SK-N-SH (cell line): ENCODE data around the gene ERH. TPM values are rescaled to one million over a fixed set of nuclear protein-coding genes. Genes with fewer than 3 reads are reported as not detected.

Experiments used
- CTCF ChIA-PET: fragments of 300-600, 350-600 bp; formaldehyde crosslinking; extraction: SDS; loops from one replicate; lab custom pipeline; 2021; lab: Yijun Ruan, JAX
- POLR2A ChIA-PET: fragments of 350-600 bp; sonication (Branson Sonifier 250); formaldehyde crosslinking; extraction: SDS; loops from one replicate; lab custom pipeline; 2020; ENCODE audit warnings: antibody characterized with exemption, inconsistent platforms; lab: Yijun Ruan, JAX
- DNase-seq: peaks from one replicate; pipeline ENCODE4 v3.0.0; 2012
- H2AFZ ChIP-seq: fragments of 200-600 bp; sonication (generic); 2 replicates; pipeline ENCODE4 v1.8.1; 2016; ENCODE audit warnings: antibody characterized with exemption, mild to moderate bottlenecking, low read depth
- H3F3A ChIP-seq: fragments of 200-600 bp; sonication (generic); replicated peaks from 2 replicates; pipeline ENCODE3; 2016; ENCODE audit warnings: antibody characterized with exemption, mild to moderate bottlenecking; ENCODE audit not compliant: insufficient read depth
- H3K27ac ChIP-seq, 2 experiments: fragments of 200-500 bp in 1 of 2; fragments of 200-600 bp in 1 of 2; sonication (Bioruptor generic) in 1 of 2; sonication (generic), shearing (Covaris generic) in 1 of 2; 2 replicates each; pipeline versions ENCODE4 v1.5.1 to v1.6.1; 2014 to 2016; ENCODE audit warnings: low read depth in 2 of 2, inconsistent platforms in 1 of 2, low read length in 1 of 2, mild to moderate bottlenecking in 1 of 2, mixed read lengths in 1 of 2
- H3K27me3 ChIP-seq: fragments of 200-600 bp; sonication (generic), shearing (Covaris generic); 2 replicates; pipeline ENCODE4 v1.6.1; 2016; ENCODE audit warnings: mixed run types; ENCODE audit not compliant: insufficient read depth
- H3K36me3 ChIP-seq, 2 experiments: fragments of 200-500 bp in 1 of 2; fragments of 200-600 bp in 1 of 2; sonication (Bioruptor generic) in 1 of 2; sonication (generic) in 1 of 2; replicated peaks in 1 of 2; 2 replicates each; pipeline versions ENCODE3 to v1.5.1; 2014 to 2016; ENCODE audit warnings: low read length in 1 of 2, mild to moderate bottlenecking in 1 of 2; ENCODE audit not compliant: insufficient read depth in 2 of 2, control insufficient read depth in 1 of 2
- H3K4me1 ChIP-seq, 2 experiments: fragments of 200-500 bp in 1 of 2; fragments of 200-600 bp in 1 of 2; sonication (Bioruptor generic) in 1 of 2; sonication (generic), shearing (Covaris generic) in 1 of 2; 2 replicates each; pipeline versions ENCODE4 v1.5.1 to v1.6.1; 2014 to 2016; ENCODE audit warnings: low read depth in 1 of 2, low read length in 1 of 2, mixed run types in 1 of 2; ENCODE audit not compliant: insufficient read depth in 2 of 2, control insufficient read depth in 1 of 2
- H3K4me2 ChIP-seq: fragments of 200-600 bp; sonication (generic), shearing (Covaris generic); 2 replicates; pipeline ENCODE4 v1.6.1; 2017; ENCODE audit warnings: mixed run types
- H3K4me3 ChIP-seq, 2 experiments: fragments of 200-500 bp in 1 of 2; fragments of 200-600 bp in 1 of 2; sonication (Bioruptor generic) in 1 of 2; sonication (generic), shearing (Covaris generic) in 1 of 2; 2 replicates each; pipeline versions ENCODE4 v1.5.1 to v1.8.1; 2014 to 2016; ENCODE audit warnings: low read depth in 2 of 2, inconsistent platforms in 1 of 2, low read length in 1 of 2, mild to moderate bottlenecking in 1 of 2, mixed read lengths in 1 of 2, moderate library complexity in 1 of 2
- H3K79me2 ChIP-seq: fragments of 200-600 bp; sonication (generic); 2 replicates; pipeline ENCODE4 v1.8.1; 2017; ENCODE audit warnings: mild to moderate bottlenecking; ENCODE audit not compliant: insufficient read depth
- H3K9ac ChIP-seq: fragments of 200-600 bp; sonication (generic); 2 replicates; pipeline ENCODE4 v1.6.1; 2017; ENCODE audit warnings: mixed run types
- H3K9me2 ChIP-seq: fragments of 200-600 bp; sonication (generic); 2 replicates; pipeline ENCODE4 v1.6.1; 2017; ENCODE audit warnings: mixed run types
- H3K9me3 ChIP-seq: fragments of 200-600 bp; sonication (generic); 2 replicates; pipeline ENCODE4 v1.6.1; 2017; ENCODE audit warnings: mixed run types, mild to moderate bottlenecking, moderate library complexity
- H4K20me1 ChIP-seq: fragments of 200-600 bp; sonication (generic); 2 replicates; pipeline ENCODE4 v1.6.1; 2017; ENCODE audit warnings: mild to moderate bottlenecking, mixed run types; ENCODE audit not compliant: insufficient read depth
- ELF1 ChIP-seq: IDR thresholded peaks from 2 replicates; pipeline ENCODE4 v1.4.0; 2012
- EZH2phosphoT487 ChIP-seq: fragments of 200-600 bp; sonication (generic); IDR thresholded peaks from 2 replicates; pipeline ENCODE4 v1.6.1; 2017; ENCODE audit warnings: low read depth, mixed run types, mild to moderate bottlenecking, antibody characterized with exemption, moderate library complexity, borderline replicate concordance
- FOSL2 ChIP-seq: IDR thresholded peaks from 2 replicates; pipeline ENCODE4 v1.4.0; 2012; ENCODE audit warnings: low read depth, mild to moderate bottlenecking, moderate library complexity, borderline replicate concordance
- FOXJ3 ChIP-seq: sonication (generic); formaldehyde crosslinking; IDR thresholded peaks from 2 replicates; pipeline ENCODE4 v1.5.1; 2020; ENCODE audit warnings: mild to moderate bottlenecking, missing genetic modification reagents
- GABPA ChIP-seq: IDR thresholded peaks from 2 replicates; pipeline ENCODE4 v1.4.0; 2012; ENCODE audit warnings: low read depth, mild to moderate bottlenecking
- GATA2 ChIP-seq: sonication (generic); formaldehyde crosslinking; IDR thresholded peaks from 2 replicates; pipeline ENCODE4 v1.5.0; 2020; ENCODE audit warnings: mild to moderate bottlenecking, missing genetic modification reagents
- JUND ChIP-seq: IDR thresholded peaks from 2 replicates; pipeline ENCODE4 v1.4.0; 2012
- NRF1 ChIP-seq: IDR thresholded peaks from 2 replicates; pipeline ENCODE4 v1.6.1; 2012; ENCODE audit warnings: low read depth, mild to moderate bottlenecking, low read length
- RAD21 ChIP-seq: IDR thresholded peaks from 2 replicates; pipeline ENCODE4 v1.6.1; 2012; ENCODE audit warnings: mild to moderate bottlenecking, low read length
- RCOR1 ChIP-seq: fragments of 150-350 bp; IDR thresholded peaks from 2 replicates; pipeline ENCODE4 v1.6.1; 2017; ENCODE audit warnings: antibody characterized with exemption, low read length
- SIN3A ChIP-seq: IDR thresholded peaks from 2 replicates; pipeline ENCODE4 v1.6.1; 2012; ENCODE audit warnings: low read depth, mild to moderate bottlenecking, low read length, moderate library complexity, borderline replicate concordance
- SMC3 ChIP-seq: IDR thresholded peaks from 2 replicates; pipeline ENCODE4 v1.6.1; 2012; ENCODE audit warnings: low read depth, low read length, improper control_type of control experiment
- TAF1 ChIP-seq: IDR thresholded peaks from 2 replicates; pipeline ENCODE4 v1.6.1; 2012; ENCODE audit warnings: low read depth, mild to moderate bottlenecking, low read length, moderate library complexity, borderline replicate concordance
- TCF12 ChIP-seq: IDR thresholded peaks from 2 replicates; pipeline ENCODE4 v1.4.0; 2012
- TEAD4 ChIP-seq: IDR thresholded peaks from 2 replicates; pipeline ENCODE4 v1.4.0; 2012; ENCODE audit warnings: mild to moderate bottlenecking, borderline replicate concordance; ENCODE audit not compliant: insufficient read depth
- YY1 ChIP-seq: IDR thresholded peaks from 2 replicates; pipeline ENCODE4 v1.4.0; 2012; ENCODE audit warnings: low read depth, mild to moderate bottlenecking
- WGBS: methylation state at CpG from one replicate; pipeline ENCODE4 v1.1.6; 2017; ENCODE audit warnings: low lambda C conversion rate; 5-methylcytosine and 5-hydroxymethylcytosine counted together
- polyA plus RNA-seq, 3 experiments: library from polyadenylated mRNA; depleted of rRNA; stranded (reverse); fragments of >200 nt; gene quantifications; 2 replicates each; pipeline ENCODE4 v1.2.3, GENCODE V29; 2012
- TF ChIP-seq, protein P1 (sequence below): fragments of 150-350 bp; IDR thresholded peaks from 2 replicates; pipeline ENCODE4 v1.6.1; 2016; ENCODE audit warnings: mild to moderate bottlenecking, low read depth, low read length
- TF ChIP-seq, protein P2 (sequence below): IDR thresholded peaks from 2 replicates; pipeline ENCODE4 v1.4.0; 2012; ENCODE audit warnings: low read depth, borderline replicate concordance
- TF ChIP-seq, protein P3 (sequence below): IDR thresholded peaks from 2 replicates; pipeline ENCODE4 v1.6.1; 2012; ENCODE audit warnings: mild to moderate bottlenecking, low read depth, low read length, moderate library complexity
- TF ChIP-seq, protein P4 (sequence below): fragments of 150-350 bp; IDR thresholded peaks from 2 replicates; pipeline ENCODE4 v1.6.1; 2017; ENCODE audit warnings: antibody characterized with exemption, low read length, low read depth, borderline replicate concordance

Gene ERH
- polyA plus RNA-seq, 1 of the 3 experiments (the other 2 are of a cell fraction) = 186 TPM

DNA sequence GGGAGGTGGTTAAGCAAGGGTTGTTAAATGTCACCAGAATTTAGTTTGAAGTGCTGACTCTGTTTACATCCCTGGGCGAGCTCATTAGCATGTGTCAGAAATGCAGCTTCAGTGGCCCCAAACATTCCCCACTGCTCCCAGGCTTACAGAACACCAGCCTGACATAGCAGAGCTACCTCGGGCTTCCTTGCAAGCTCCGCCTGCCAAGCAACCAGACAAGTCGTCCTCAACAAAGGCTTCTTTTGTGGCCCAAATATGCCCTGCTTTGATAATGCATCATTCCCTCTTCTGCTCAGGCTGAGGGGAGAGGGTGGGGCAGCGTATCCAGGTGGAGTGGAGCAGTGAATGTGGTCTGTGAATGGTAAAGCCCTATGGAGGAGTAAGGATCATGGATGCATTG, 28.0 kb downstream of the ERH start:
- TF ChIP-seq YY1 = no peak
- TF ChIP-seq, protein P1, sequence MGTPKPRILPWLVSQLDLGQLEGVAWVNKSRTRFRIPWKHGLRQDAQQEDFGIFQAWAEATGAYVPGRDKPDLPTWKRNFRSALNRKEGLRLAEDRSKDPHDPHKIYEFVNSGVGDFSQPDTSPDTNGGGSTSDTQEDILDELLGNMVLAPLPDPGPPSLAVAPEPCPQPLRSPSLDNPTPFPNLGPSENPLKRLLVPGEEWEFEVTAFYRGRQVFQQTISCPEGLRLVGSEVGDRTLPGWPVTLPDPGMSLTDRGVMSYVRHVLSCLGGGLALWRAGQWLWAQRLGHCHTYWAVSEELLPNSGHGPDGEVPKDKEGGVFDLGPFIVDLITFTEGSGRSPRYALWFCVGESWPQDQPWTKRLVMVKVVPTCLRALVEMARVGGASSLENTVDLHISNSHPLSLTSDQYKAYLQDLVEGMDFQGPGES = no peak
- TF ChIP-seq NRF1 = no peak
- no peak for TF ChIP-seq JUND
- TF ChIP-seq RCOR1 = no peak
- no peak for TF ChIP-seq GABPA
- TF ChIP-seq SMC3 = no peak
- no peak for TF ChIP-seq FOXJ3 (CRISPR knock-in tag)
- no peak for TF ChIP-seq TCF12
- TF ChIP-seq, protein P2, sequence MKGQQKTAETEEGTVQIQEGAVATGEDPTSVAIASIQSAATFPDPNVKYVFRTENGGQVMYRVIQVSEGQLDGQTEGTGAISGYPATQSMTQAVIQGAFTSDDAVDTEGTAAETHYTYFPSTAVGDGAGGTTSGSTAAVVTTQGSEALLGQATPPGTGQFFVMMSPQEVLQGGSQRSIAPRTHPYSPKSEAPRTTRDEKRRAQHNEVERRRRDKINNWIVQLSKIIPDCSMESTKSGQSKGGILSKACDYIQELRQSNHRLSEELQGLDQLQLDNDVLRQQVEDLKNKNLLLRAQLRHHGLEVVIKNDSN = no peak
- TF ChIP-seq TAF1 = no peak
- TF ChIP-seq SIN3A = no peak
- no peak for TF ChIP-seq RAD21
- no peak for TF ChIP-seq EZH2phosphoT487
- no peak for TF ChIP-seq FOSL2
- TF ChIP-seq GATA2 (CRISPR knock-in tag) = no peak
- TF ChIP-seq, protein P3, sequence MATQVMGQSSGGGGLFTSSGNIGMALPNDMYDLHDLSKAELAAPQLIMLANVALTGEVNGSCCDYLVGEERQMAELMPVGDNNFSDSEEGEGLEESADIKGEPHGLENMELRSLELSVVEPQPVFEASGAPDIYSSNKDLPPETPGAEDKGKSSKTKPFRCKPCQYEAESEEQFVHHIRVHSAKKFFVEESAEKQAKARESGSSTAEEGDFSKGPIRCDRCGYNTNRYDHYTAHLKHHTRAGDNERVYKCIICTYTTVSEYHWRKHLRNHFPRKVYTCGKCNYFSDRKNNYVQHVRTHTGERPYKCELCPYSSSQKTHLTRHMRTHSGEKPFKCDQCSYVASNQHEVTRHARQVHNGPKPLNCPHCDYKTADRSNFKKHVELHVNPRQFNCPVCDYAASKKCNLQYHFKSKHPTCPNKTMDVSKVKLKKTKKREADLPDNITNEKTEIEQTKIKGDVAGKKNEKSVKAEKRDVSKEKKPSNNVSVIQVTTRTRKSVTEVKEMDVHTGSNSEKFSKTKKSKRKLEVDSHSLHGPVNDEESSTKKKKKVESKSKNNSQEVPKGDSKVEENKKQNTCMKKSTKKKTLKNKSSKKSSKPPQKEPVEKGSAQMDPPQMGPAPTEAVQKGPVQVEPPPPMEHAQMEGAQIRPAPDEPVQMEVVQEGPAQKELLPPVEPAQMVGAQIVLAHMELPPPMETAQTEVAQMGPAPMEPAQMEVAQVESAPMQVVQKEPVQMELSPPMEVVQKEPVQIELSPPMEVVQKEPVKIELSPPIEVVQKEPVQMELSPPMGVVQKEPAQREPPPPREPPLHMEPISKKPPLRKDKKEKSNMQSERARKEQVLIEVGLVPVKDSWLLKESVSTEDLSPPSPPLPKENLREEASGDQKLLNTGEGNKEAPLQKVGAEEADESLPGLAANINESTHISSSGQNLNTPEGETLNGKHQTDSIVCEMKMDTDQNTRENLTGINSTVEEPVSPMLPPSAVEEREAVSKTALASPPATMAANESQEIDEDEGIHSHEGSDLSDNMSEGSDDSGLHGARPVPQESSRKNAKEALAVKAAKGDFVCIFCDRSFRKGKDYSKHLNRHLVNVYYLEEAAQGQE = no peak
- no peak for TF ChIP-seq ELF1
- no peak for TF ChIP-seq TEAD4
- TF ChIP-seq, protein P4, sequence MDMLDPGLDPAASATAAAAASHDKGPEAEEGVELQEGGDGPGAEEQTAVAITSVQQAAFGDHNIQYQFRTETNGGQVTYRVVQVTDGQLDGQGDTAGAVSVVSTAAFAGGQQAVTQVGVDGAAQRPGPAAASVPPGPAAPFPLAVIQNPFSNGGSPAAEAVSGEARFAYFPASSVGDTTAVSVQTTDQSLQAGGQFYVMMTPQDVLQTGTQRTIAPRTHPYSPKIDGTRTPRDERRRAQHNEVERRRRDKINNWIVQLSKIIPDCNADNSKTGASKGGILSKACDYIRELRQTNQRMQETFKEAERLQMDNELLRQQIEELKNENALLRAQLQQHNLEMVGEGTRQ = no peak
- no peaks in the 10 kb centered on the region for H4K20me1 ChIP-seq
- H3K9ac ChIP-seq = no peak overlapping the region
- H3K4me2 ChIP-seq = no peak overlapping the region
- POLR2A ChIA-PET = interaction anchor here (0.6 kb wide), 1 partner anchor 17 kb away, joined by 3 read pairs; no protein-coding TSS in a partner anchor
- H3K27me3 ChIP-seq = no peaks in the 10 kb centered on the region
- H3K9me3 ChIP-seq = no peaks in the 10 kb centered on the region
- CTCF ChIA-PET = interaction anchor here (2.9 to 9.0 kb wide), 2 partner anchors 110 to 129 kb away, joined by 22 to 92 read pairs; partner anchors contain the start of gene GALNT16
- no peaks in the 10 kb centered on the region for H3K4me1 ChIP-seq
- no peak overlapping the region for H2AFZ ChIP-seq
- H3K79me2 ChIP-seq = no peaks in the 10 kb centered on the region
- H3K36me3 ChIP-seq = peaks cover 2 to 7% of the 10 kb centered on the region in 2 experiments
- peaks cover 6% of the 10 kb centered on the region for H3F3A ChIP-seq
- no peak overlapping the region for H3K4me3 ChIP-seq
- H3K9me2 ChIP-seq = no peaks in the 10 kb centered on the region
- 88% methylated on average over 5 of the region's 5 CpGs for WGBS
- DNase-seq = no peak
- H3K27ac ChIP-seq = no peak overlapping the region
